K562 (cell line): Measurements from ENCODE around the gene PRDM15. TPM values are rescaled to one million over a fixed set of nuclear protein-coding genes. Genes with fewer than 3 reads are reported as not detected.

Experiments used
- CBFA2T3 ChIP-seq: fragments of 450-650 bp; IDR thresholded peaks from 2 replicates; pipeline ENCODE4 v1.6.1; 2017
- CCNT2 ChIP-seq: IDR thresholded peaks from 2 replicates; pipeline ENCODE4 v1.6.1; 2011; ENCODE audit warnings: borderline replicate concordance, low read depth, mild to moderate bottlenecking, moderate library complexity, mixed read lengths, low read length; ENCODE audit not compliant: insufficient read length; ENCODE audit errors: extremely low read depth
- CHCHD3 ChIP-seq: fragments of 250-450 bp; sonication (Bioruptor Pico); IDR thresholded peaks from 2 replicates; pipeline ENCODE4 v2.1.2; 2022; ENCODE audit warnings: mild to moderate bottlenecking
- EZH2 ChIP-seq: IDR thresholded peaks from 2 replicates; pipeline ENCODE4 v1.6.1; 2012; ENCODE audit warnings: low read depth, mild to moderate bottlenecking, inconsistent platforms, low read length, borderline replicate concordance
- HINFP ChIP-seq: fragments of 450-650 bp; conservative IDR thresholded peaks from 2 replicates; pipeline ENCODE4 v1.6.1; 2016; ENCODE audit warnings: missing genetic modification characterization, low read depth, mild to moderate bottlenecking, control low read depth, missing compliant biosample characterization
- MEF2A ChIP-seq: IDR thresholded peaks from 2 replicates; pipeline ENCODE4 v1.6.1; 2011; ENCODE audit warnings: low read depth, mild to moderate bottlenecking, low read length, moderate library complexity; ENCODE audit not compliant: control insufficient read depth
- MTA3 ChIP-seq: fragments of 450-650 bp; formaldehyde crosslinking; IDR thresholded peaks from 2 replicates; pipeline ENCODE4 v1.6.1; 2017; ENCODE audit warnings: mild to moderate bottlenecking, borderline replicate concordance
- NFIX ChIP-seq: fragments of 250-450 bp; sonication (Bioruptor Pico); IDR thresholded peaks from 2 replicates; pipeline ENCODE4 v1.4.0; 2020; ENCODE audit warnings: low read depth, mild to moderate bottlenecking, moderate library complexity
- RAD51 ChIP-seq: fragments of 450-650 bp; IDR thresholded peaks from 2 replicates; pipeline ENCODE4 v1.7.1; 2016; ENCODE audit warnings: low read depth, mild to moderate bottlenecking, borderline replicate concordance
- SIX5 ChIP-seq, 2 experiments: IDR thresholded peaks; 2 replicates each; pipeline ENCODE4 v1.6.1; 2011; ENCODE audit warnings: low read length in 2 of 2, borderline replicate concordance in 1 of 2, low read depth in 1 of 2, mild to moderate bottlenecking in 1 of 2, moderate library complexity in 1 of 2; ENCODE audit not compliant: insufficient read depth in 1 of 2
- TSHZ1 ChIP-seq: fragments of 250-450 bp; sonication (Bioruptor Pico); IDR thresholded peaks from 2 replicates; pipeline ENCODE4 v1.4.0; 2020; ENCODE audit warnings: mild to moderate bottlenecking, moderate library complexity
- ZNF695 ChIP-seq: fragments of 450-650 bp; formaldehyde crosslinking; IDR thresholded peaks from 2 replicates; pipeline ENCODE4 v1.4.0; 2020; ENCODE audit warnings: mild to moderate bottlenecking, moderate library complexity
- ZNF76 ChIP-seq: fragments of 250-450 bp; sonication (Bioruptor Pico); IDR thresholded peaks from 2 replicates; pipeline ENCODE4 v1.4.0; 2020; ENCODE audit warnings: mild to moderate bottlenecking, moderate library complexity, borderline replicate concordance
- ZNF764 ChIP-seq: fragments of 250-450 bp; sonication (Bioruptor Pico); IDR thresholded peaks from 2 replicates; pipeline ENCODE4 v1.4.0; 2020; ENCODE audit warnings: low read depth, mild to moderate bottlenecking, moderate library complexity
- polyA plus RNA-seq, 8 experiments: library from polyadenylated mRNA; depleted of rRNA in 4 of 8; stranded (reverse) in 5 of 8; unstranded in 3 of 8; fragments of >200 nt; fragmentation: Nextera tagmentation in 2 of 8; fragmentation: Illumina TruSeq in 1 of 8; extraction: Ambion mirVana in 2 of 8; extraction: Trizol in 1 of 8; gene quantifications; 2 replicates each; pipeline versions ENCODE4 v1.2.1 to v1.2.3, GENCODE V29; 2011 to 2014; ENCODE audit warnings: inconsistent platforms in 1 of 8, missing spikeins in 1 of 8
- total RNA-seq, 7 experiments: library from RNA; depleted of rRNA in 6 of 7; stranded (reverse); fragments of >200 nt in 6 of 7; fragmentation: Illumina TruSeq in 2 of 7; extraction: Trizol in 2 of 7; gene quantifications; 2 replicates each; pipeline versions ENCODE4 v1.2.1 to v1.2.3, GENCODE V29; 2011 to 2021; ENCODE audit warnings: low replicate concordance in 1 of 7
- TF ChIP-seq, protein P1 (sequence below): sonication (generic); formaldehyde crosslinking; IDR thresholded peaks from 2 replicates; pipeline ENCODE4 v1.8.0; 2022; ENCODE audit warnings: missing genetic modification reagents, mild to moderate bottlenecking, borderline replicate concordance
- TF ChIP-seq, protein P2 (sequence below): sonication (generic); formaldehyde crosslinking; IDR thresholded peaks from 2 replicates; pipeline ENCODE4 v1.8.0; 2022; ENCODE audit warnings: mild to moderate bottlenecking, missing genetic modification reagents

PRDM15 gene
- total and polyA plus RNA-seq, 9 of the 15 experiments (the other 6 are each of a cell fraction or from before 2014, with no cell fraction given) = 0.93 to 9.2 (median 6.2) TPM

- TF ChIP-seq, protein P1, sequence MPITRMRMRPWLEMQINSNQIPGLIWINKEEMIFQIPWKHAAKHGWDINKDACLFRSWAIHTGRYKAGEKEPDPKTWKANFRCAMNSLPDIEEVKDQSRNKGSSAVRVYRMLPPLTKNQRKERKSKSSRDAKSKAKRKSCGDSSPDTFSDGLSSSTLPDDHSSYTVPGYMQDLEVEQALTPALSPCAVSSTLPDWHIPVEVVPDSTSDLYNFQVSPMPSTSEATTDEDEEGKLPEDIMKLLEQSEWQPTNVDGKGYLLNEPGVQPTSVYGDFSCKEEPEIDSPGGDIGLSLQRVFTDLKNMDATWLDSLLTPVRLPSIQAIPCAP = no peak
- no peak for TF ChIP-seq TSHZ1 (CRISPR knock-in tag)
- no peak for TF ChIP-seq HINFP (tag)
- no peak for TF ChIP-seq CCNT2
- no peak for TF ChIP-seq MEF2A
- peak; percentile 24; the same call in 1 of the 2 replicates for TF ChIP-seq RAD51
- TF ChIP-seq NFIX (CRISPR knock-in tag) = no peak
- no peak for TF ChIP-seq ZNF76 (CRISPR knock-in tag)
- TF ChIP-seq EZH2 = no peak
- TF ChIP-seq ZNF695 = no peak
- TF ChIP-seq, protein P2, sequence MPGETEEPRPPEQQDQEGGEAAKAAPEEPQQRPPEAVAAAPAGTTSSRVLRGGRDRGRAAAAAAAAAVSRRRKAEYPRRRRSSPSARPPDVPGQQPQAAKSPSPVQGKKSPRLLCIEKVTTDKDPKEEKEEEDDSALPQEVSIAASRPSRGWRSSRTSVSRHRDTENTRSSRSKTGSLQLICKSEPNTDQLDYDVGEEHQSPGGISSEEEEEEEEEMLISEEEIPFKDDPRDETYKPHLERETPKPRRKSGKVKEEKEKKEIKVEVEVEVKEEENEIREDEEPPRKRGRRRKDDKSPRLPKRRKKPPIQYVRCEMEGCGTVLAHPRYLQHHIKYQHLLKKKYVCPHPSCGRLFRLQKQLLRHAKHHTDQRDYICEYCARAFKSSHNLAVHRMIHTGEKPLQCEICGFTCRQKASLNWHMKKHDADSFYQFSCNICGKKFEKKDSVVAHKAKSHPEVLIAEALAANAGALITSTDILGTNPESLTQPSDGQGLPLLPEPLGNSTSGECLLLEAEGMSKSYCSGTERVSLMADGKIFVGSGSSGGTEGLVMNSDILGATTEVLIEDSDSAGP (CRISPR knock-in tag) = peak; percentile 82
- TF ChIP-seq ZNF764 = no peak
- TF ChIP-seq CBFA2T3 = no peak
- TF ChIP-seq MTA3 = 0 out of 2 replicates have a peak, but pooled peaks have one; percentile 63
- no peak for TF ChIP-seq SIX5 (IDR thresholded peaks at IDR 0.05; ENCODE audit: borderline replicate concordance in 1 of 2, insufficient read depth in 1 of 2, low read depth in 1 of 2, low read length in 2 of 2)
- TF ChIP-seq CHCHD3 = no peak
Measured at GRCh38 chr21:41877901-41878830, 978 bp downstream of the PRDM15 start (continued).
